ENCODE results near the gene ZNF766. TPM values are rescaled to one million over a fixed set of nuclear protein-coding genes. Genes with fewer than 3 reads are reported as not detected.

ZNF766 gene
- total RNA-seq, 1 experiment from 2014 or later, result 19.6 TPM

DNA sequence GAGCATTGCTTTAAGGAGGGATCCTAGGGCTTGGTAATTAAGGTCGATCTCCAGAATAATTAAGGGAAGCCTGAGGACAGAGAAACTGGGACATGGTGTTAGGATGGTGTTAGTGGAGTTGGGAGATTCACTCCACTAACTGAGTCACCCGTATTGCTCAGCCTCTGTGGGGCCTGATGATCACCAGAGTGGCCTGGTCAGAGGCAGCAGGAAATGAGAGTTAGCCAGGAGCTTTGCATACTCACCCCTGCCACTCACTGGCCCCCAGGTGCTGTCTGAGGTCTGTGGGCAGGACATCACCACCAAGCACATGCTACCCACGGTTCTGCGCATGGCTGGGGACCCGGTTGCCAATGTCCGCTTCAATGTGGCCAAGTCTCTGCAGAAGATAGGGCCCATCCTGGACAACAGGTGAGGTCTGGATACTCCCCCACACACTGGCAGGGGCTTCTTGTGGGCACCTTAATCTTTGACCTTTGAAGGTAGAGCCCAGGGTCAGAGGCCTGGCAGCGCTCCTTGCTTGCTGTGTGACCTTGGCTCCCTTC lies 47.5 kb upstream of the ZNF766 start:
- Histone ChIP-seq H3K4me1 (ENCODE audit: insufficient read depth, low read length, poor library complexity, severe bottlenecking) (no peaks in the 10 kb centered on the region), H3K27me3 (replicated peaks; ENCODE audit: insufficient read depth, low read depth, low read length, poor library complexity) (no peaks in the 10 kb centered on the region), H3K4me3 (ENCODE audit: low read depth, low read length, poor library complexity, severe bottlenecking) (no peak overlapping the region), H3K36me3 (ENCODE audit: insufficient read depth, low read length, poor library complexity, severe bottlenecking) (peaks cover 95% of the 10 kb centered on the region), H3K9me3 (ENCODE audit: low read depth, low read length, poor library complexity, severe bottlenecking) (no peaks in the 10 kb centered on the region), H3K27ac (ENCODE audit: low read depth, low read length, poor library complexity, severe bottlenecking) (no peak overlapping the region)
- TF ChIP-seq, protein P1, sequence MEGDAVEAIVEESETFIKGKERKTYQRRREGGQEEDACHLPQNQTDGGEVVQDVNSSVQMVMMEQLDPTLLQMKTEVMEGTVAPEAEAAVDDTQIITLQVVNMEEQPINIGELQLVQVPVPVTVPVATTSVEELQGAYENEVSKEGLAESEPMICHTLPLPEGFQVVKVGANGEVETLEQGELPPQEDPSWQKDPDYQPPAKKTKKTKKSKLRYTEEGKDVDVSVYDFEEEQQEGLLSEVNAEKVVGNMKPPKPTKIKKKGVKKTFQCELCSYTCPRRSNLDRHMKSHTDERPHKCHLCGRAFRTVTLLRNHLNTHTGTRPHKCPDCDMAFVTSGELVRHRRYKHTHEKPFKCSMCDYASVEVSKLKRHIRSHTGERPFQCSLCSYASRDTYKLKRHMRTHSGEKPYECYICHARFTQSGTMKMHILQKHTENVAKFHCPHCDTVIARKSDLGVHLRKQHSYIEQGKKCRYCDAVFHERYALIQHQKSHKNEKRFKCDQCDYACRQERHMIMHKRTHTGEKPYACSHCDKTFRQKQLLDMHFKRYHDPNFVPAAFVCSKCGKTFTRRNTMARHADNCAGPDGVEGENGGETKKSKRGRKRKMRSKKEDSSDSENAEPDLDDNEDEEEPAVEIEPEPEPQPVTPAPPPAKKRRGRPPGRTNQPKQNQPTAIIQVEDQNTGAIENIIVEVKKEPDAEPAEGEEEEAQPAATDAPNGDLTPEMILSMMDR (conservative IDR thresholded peaks at IDR 0.05; ENCODE audit: low read depth, low read length), result no peak
- TF ChIP-seq EZH2 (IDR thresholded peaks at IDR 0.05; ENCODE audit: borderline replicate concordance, low read depth, low read length, poor library complexity, severe bottlenecking), result no peak
- DNase-seq (ENCODE audit: low spot score), result no peak
- CTCF ChIA-PET, result no interaction called here
- BruUV-seq (replicated peaks), result no TSS peak
- POLR2A ChIA-PET (ENCODE audit: low non-redundant PET), result no interaction called here
- intact Hi-C loops (cut with micrococcal nuclease; ENCODE audit: unreplicated experiment), result no loop called here

DNA sequence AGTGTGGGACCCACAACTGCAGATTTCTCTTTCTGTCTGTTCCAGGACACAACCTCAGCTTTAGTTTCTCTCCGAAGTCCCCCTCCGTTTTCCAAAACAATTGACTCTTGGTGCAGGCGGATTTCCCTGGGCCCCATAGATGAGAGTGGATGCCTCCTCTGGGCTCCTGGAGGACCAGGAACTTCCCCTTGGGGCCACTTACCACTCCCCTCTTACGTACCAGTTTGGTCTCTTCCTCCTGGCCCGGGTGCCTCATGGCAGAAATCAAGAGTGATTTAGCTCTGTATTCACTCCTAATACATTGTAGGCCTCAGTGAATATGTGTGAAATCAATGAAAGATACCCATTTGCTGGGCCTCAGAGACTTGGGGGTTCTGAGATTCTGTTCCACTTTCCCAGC lies 45.2 kb upstream of the ZNF766 start:
- TF ChIP-seq, protein P1 (conservative IDR thresholded peaks at IDR 0.05; ENCODE audit: low read depth, low read length), result no peak
- no peak for TF ChIP-seq EZH2 (IDR thresholded peaks at IDR 0.05; ENCODE audit: borderline replicate concordance, low read depth, low read length, poor library complexity, severe bottlenecking)
- no peaks in the 10 kb centered on the region for H3K4me1 ChIP-seq (ENCODE audit: insufficient read depth, low read length, poor library complexity, severe bottlenecking)
- CTCF ChIA-PET, result no interaction called here
- DNase-seq (ENCODE audit: low spot score), result no peak
- H3K36me3 ChIP-seq (ENCODE audit: insufficient read depth, low read length, poor library complexity, severe bottlenecking), result peaks cover 86% of the 10 kb centered on the region
- POLR2A ChIA-PET (ENCODE audit: low non-redundant PET), result no interaction called here
- intact Hi-C loops (cut with micrococcal nuclease; ENCODE audit: unreplicated experiment), result no loop called here
- H3K9me3 ChIP-seq (ENCODE audit: low read depth, low read length, poor library complexity, severe bottlenecking), result no peaks in the 10 kb centered on the region
- no peak overlapping the region for H3K27ac ChIP-seq (ENCODE audit: low read depth, low read length, poor library complexity, severe bottlenecking)
- no peaks in the 10 kb centered on the region for H3K27me3 ChIP-seq (replicated peaks; ENCODE audit: insufficient read depth, low read depth, low read length, poor library complexity)
- no TSS peak for BruUV-seq (replicated peaks)
- no peak overlapping the region for H3K4me3 ChIP-seq (ENCODE audit: low read depth, low read length, poor library complexity, severe bottlenecking)

DNA sequence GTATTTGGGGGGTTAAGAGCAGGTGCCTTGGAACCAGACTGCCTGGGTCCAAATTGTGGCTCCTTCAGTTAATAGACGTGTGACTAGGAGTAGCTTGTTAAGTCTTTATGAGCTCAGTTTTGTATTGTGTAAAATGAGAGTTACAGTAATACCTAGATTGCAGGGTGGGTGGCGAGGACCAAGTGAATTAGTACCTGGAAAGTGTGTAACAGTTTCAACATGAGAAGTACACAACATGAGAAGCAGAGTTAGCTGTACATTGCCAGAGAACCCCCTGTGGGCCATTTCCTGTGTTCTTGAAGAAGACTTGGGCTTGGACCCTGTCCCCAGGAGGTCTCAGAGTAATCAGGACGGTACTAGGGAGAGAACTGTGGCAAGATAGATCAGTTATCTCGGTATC lies 42.7 kb upstream of the ZNF766 start:
- Histone ChIP-seq H3K4me1 (ENCODE audit: insufficient read depth, low read length, poor library complexity, severe bottlenecking) (no peaks in the 10 kb centered on the region), H3K36me3 (ENCODE audit: insufficient read depth, low read length, poor library complexity, severe bottlenecking) (peaks cover 61% of the 10 kb centered on the region), H3K27me3 (replicated peaks; ENCODE audit: insufficient read depth, low read depth, low read length, poor library complexity) (no peaks in the 10 kb centered on the region), H3K27ac (ENCODE audit: low read depth, low read length, poor library complexity, severe bottlenecking) (no peak overlapping the region), H3K9me3 (ENCODE audit: low read depth, low read length, poor library complexity, severe bottlenecking) (no peaks in the 10 kb centered on the region), H3K4me3 (ENCODE audit: low read depth, low read length, poor library complexity, severe bottlenecking) (no peak overlapping the region)
- POLR2A ChIA-PET (ENCODE audit: low non-redundant PET), result no interaction called here
- intact Hi-C loops (cut with micrococcal nuclease; ENCODE audit: unreplicated experiment), result no loop called here
- no peak for DNase-seq (ENCODE audit: low spot score)
- TF ChIP-seq, protein P1 (conservative IDR thresholded peaks at IDR 0.05; ENCODE audit: low read depth, low read length), result no peak
- TF ChIP-seq EZH2 (IDR thresholded peaks at IDR 0.05; ENCODE audit: borderline replicate concordance, low read depth, low read length, poor library complexity, severe bottlenecking), result no peak
- BruUV-seq (replicated peaks), result no TSS peak
- CTCF ChIA-PET, result no interaction called here
